Measurements from ENCODE around the gene SYNPO2. TPM values are rescaled to one million over a fixed set of nuclear protein-coding genes. Genes with fewer than 3 reads are reported as not detected.
"Not testable (repeated sequence)": the region's sequence is repeated elsewhere in the genome, so short reads cannot be mapped to it uniquely, and the experiment has no call there.

SYNPO2 gene
- total RNA-seq, 1 donor from 2014 or later = 109 TPM

- Histone ChIP-seq H3K36me3 (no peaks in the 10 kb centered on the region), H3K9me3 (no peaks in the 10 kb centered on the region), H3K4me3 (no peak overlapping the region), H3K27ac (peak overlapping the region; percentile 21), H3K27me3 (no peaks in the 10 kb centered on the region), H3K4me1 (no peaks in the 10 kb centered on the region)
- TF ChIP-seq, protein P1, sequence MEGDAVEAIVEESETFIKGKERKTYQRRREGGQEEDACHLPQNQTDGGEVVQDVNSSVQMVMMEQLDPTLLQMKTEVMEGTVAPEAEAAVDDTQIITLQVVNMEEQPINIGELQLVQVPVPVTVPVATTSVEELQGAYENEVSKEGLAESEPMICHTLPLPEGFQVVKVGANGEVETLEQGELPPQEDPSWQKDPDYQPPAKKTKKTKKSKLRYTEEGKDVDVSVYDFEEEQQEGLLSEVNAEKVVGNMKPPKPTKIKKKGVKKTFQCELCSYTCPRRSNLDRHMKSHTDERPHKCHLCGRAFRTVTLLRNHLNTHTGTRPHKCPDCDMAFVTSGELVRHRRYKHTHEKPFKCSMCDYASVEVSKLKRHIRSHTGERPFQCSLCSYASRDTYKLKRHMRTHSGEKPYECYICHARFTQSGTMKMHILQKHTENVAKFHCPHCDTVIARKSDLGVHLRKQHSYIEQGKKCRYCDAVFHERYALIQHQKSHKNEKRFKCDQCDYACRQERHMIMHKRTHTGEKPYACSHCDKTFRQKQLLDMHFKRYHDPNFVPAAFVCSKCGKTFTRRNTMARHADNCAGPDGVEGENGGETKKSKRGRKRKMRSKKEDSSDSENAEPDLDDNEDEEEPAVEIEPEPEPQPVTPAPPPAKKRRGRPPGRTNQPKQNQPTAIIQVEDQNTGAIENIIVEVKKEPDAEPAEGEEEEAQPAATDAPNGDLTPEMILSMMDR (IDR thresholded peaks at IDR 0.05) = no peak
- TF ChIP-seq POLR2A (IDR thresholded peaks at IDR 0.05) = no peak
- TF ChIP-seq POLR2AphosphoS5 (IDR thresholded peaks at IDR 0.05; ENCODE audit: insufficient read depth in 1 of 2, low read depth in 1 of 2) = no peak
- DNase-seq (ENCODE audit: extremely low spot score in 2 of 2) = no peak
- intact Hi-C loops (cut with DNase I) = no loop called here
Measured at GRCh38 chr4:119005928-119006460, 117.3 kb downstream of the SYNPO2 start.

GRCh38 chr4:119008761-119009160 is 120.1 kb downstream of the SYNPO2 start:
- no peak for DNase-seq (ENCODE audit: extremely low spot score in 2 of 2)
- H3K4me3 ChIP-seq = no peak overlapping the region
- no peaks in the 10 kb centered on the region for H3K27me3 ChIP-seq
- TF ChIP-seq, protein P1 (IDR thresholded peaks at IDR 0.05) = no peak
- TF ChIP-seq POLR2AphosphoS5 (IDR thresholded peaks at IDR 0.05; ENCODE audit: insufficient read depth in 1 of 2, low read depth in 1 of 2) (no peak), POLR2A (IDR thresholded peaks at IDR 0.05) (no peak)
- H3K9me3 ChIP-seq = no peaks in the 10 kb centered on the region
- no peak overlapping the region for H3K27ac ChIP-seq
- intact Hi-C loops (cut with DNase I) = no loop called here
- no peaks in the 10 kb centered on the region for H3K4me1 ChIP-seq
- H3K36me3 ChIP-seq = no peaks in the 10 kb centered on the region

DNA sequence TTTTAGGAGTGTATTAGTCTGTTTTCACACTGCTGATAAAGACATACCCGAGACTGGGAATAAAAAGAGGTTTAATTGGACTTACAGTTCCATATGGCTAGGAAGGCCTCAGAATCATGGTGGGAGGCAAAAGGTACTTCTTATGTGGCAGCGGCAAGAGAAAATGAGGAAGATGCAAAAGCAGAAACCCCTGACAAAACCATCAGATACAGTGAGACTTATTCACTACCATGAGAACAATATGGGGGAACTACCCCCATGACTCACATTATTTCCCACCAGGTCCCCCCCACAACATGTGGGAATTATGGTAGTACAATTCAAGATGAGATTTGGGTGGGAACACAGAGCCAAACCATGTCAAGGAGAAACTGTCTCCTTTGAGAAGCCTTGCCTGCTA is 121.6 kb downstream of the SYNPO2 start:
- H3K4me3 ChIP-seq; H3K27me3 ChIP-seq; H3K4me1 ChIP-seq; H3K36me3 ChIP-seq; DNase-seq (ENCODE audit: extremely low spot score in 2 of 2); H3K9me3 ChIP-seq; intact Hi-C loops (cut with DNase I): not testable (repeated sequence)
- H3K27ac ChIP-seq = peak overlapping the region; percentile 9

DNA sequence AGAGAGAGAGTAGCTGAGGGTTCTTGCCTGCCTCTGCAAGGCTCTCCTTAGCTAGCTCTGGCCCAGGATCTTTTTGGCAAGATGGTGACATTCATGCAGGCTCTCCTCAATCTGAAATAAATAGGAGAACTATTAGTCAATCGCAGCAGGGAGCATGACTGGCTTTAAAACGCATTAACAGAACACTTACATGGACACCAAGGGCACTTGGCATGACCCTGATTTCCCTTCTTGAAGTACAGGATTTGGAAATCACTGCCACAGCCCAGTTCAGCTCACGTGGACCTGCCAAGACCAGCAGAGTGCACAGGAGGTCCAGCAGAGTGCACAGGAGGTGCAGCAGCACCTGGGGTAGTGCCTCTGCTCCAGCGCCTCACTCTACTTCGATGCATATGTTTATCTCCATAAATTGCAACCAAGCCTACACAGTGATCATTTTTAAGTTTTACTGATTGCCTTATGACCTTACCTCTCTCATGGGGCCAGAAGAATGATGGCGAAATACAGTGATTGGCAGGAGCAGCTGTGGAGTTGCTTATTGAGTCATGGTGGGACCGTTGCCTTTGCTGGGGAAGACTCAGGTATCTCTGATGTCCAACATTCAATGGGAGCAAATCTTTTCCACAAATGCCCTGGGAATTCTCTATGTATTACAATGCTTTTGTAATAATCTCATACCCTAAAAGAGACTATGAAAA is 122.4 kb downstream of the SYNPO2 start:
- no peaks in the 10 kb centered on the region for H3K27me3 ChIP-seq
- DNase-seq (ENCODE audit: extremely low spot score in 2 of 2) = no peak
- intact Hi-C loops (cut with DNase I) = no loop called here
- H3K27ac ChIP-seq = no peak overlapping the region
- peak in 1 of 2 donors; percentile 26 for TF ChIP-seq POLR2AphosphoS5 (IDR thresholded peaks at IDR 0.05; ENCODE audit: insufficient read depth in 1 of 2, low read depth in 1 of 2)
- TF ChIP-seq, protein P1 (IDR thresholded peaks at IDR 0.05) = no peak
- no peaks in the 10 kb centered on the region for H3K9me3 ChIP-seq
- no peaks in the 10 kb centered on the region for H3K4me1 ChIP-seq
- no peak overlapping the region for H3K4me3 ChIP-seq
- H3K36me3 ChIP-seq = no peaks in the 10 kb centered on the region

GRCh38 chr4:119011607-119011988 is 122.9 kb downstream of the SYNPO2 start:
- H3K4me1 ChIP-seq = no peaks in the 10 kb centered on the region
- H3K27ac ChIP-seq = no peak overlapping the region
- intact Hi-C loops (cut with DNase I) = no loop called here
- no peak overlapping the region for H3K4me3 ChIP-seq
- H3K27me3 ChIP-seq = no peaks in the 10 kb centered on the region
- TF ChIP-seq POLR2AphosphoS5 (IDR thresholded peaks at IDR 0.05; ENCODE audit: insufficient read depth in 1 of 2, low read depth in 1 of 2) = no peak
- H3K36me3 ChIP-seq = no peaks in the 10 kb centered on the region
- no peaks in the 10 kb centered on the region for H3K9me3 ChIP-seq
- no peak for DNase-seq (ENCODE audit: extremely low spot score in 2 of 2)

GRCh38 chr4:119014658-119015057 is 126.0 kb downstream of the SYNPO2 start:
- intact Hi-C loops (cut with DNase I) = no loop called here
- Histone ChIP-seq H3K4me1 (no peaks in the 10 kb centered on the region), H3K9me3 (no peaks in the 10 kb centered on the region), H3K27me3 (no peaks in the 10 kb centered on the region), H3K27ac (peak overlapping the region; percentile 62), H3K4me3 (no peak overlapping the region), H3K36me3 (no peaks in the 10 kb centered on the region)
- DNase-seq (ENCODE audit: extremely low spot score in 2 of 2) = no peak
- TF ChIP-seq POLR2AphosphoS5 (IDR thresholded peaks at IDR 0.05; ENCODE audit: insufficient read depth in 1 of 2, low read depth in 1 of 2) = no peak
- TF ChIP-seq, protein P1 (IDR thresholded peaks at IDR 0.05) = no peak
- TF ChIP-seq POLR2A (IDR thresholded peaks at IDR 0.05) = no peak

Data from vagina (tissue), 2 donors.